Measurements from ENCODE around the gene NKAIN4.

Gene NKAIN4

GRCh38 chr20:63296531-63297299, 42.5 kb upstream of the NKAIN4 start:
- TF ChIP-seq CTCF (IDR thresholded peaks at IDR 0.05; ENCODE audit: extremely low read depth, missing control alignments) = no peak

GRCh38 chr20:63295846-63296245, 41.6 kb upstream of the NKAIN4 start:
- TF ChIP-seq CTCF (IDR thresholded peaks at IDR 0.05; ENCODE audit: extremely low read depth, missing control alignments) = no peak
- no peak for DNase-seq (ENCODE audit: low spot score)

More at GRCh38 chr20:63296531-63297299, 42.5 kb upstream of the NKAIN4 start:
- DNase-seq (ENCODE audit: low spot score) = no peak

GRCh38 chr20:63295422-63295821, 41.2 kb upstream of the NKAIN4 start:
- no peak for DNase-seq (ENCODE audit: low spot score)
- no peak for TF ChIP-seq CTCF (IDR thresholded peaks at IDR 0.05; ENCODE audit: extremely low read depth, missing control alignments)

GRCh38 chr20:63295018-63295417, 40.8 kb upstream of the NKAIN4 start:
- no peak for TF ChIP-seq CTCF (IDR thresholded peaks at IDR 0.05; ENCODE audit: extremely low read depth, missing control alignments)
- DNase-seq (ENCODE audit: low spot score) = no peak

GRCh38 chr20:63294536-63294900, 40.3 kb upstream of the NKAIN4 start:
- TF ChIP-seq CTCF (IDR thresholded peaks at IDR 0.05; ENCODE audit: extremely low read depth, missing control alignments) = no peak
- no peak for DNase-seq (ENCODE audit: low spot score)

- TF ChIP-seq CTCF (IDR thresholded peaks at IDR 0.05; ENCODE audit: extremely low read depth, missing control alignments) = no peak
- DNase-seq (ENCODE audit: low spot score) = no peak
Observed at GRCh38 chr20:63293871-63294535, 39.7 kb upstream of the NKAIN4 start.

- TF ChIP-seq CTCF (IDR thresholded peaks at IDR 0.05; ENCODE audit: extremely low read depth, missing control alignments) = no peak
- DNase-seq (ENCODE audit: low spot score) = no peak
Observed at GRCh38 chr20:63293456-63293855, 39.2 kb upstream of the NKAIN4 start.

All from GM20000 (cell line).